Activated CD4-positive, alpha-beta T cell treated with anti-CD3 and anti-CD28 coated beads, Interleukin-2, amount 50 U/mL, for 24 hours (primary cell): ENCODE results near the gene MYL5.
"Not testable (repeated sequence)": the region's sequence is repeated elsewhere in the genome, so short reads cannot be mapped to it uniquely, and the experiment has no call there.

Experiments used
- DNase-seq, 2 donors: peaks; one replicate each; pipeline ENCODE4 v3.0.0-alpha.2; 2020; ENCODE audit warnings: low read depth in 1 of 2, low spot score in 1 of 2

The MYL5 gene

GRCh38 chr4:705278-706082 lies 31.1 kb downstream of the MYL5 start, which contains the start of gene PCGF3:
PCGF3 (plus strand) TSS chr4:705832; CDS start chr4:733681, 27,849 bp downstream.
- peak; percentile 94 to 97 for DNase-seq

DNA sequence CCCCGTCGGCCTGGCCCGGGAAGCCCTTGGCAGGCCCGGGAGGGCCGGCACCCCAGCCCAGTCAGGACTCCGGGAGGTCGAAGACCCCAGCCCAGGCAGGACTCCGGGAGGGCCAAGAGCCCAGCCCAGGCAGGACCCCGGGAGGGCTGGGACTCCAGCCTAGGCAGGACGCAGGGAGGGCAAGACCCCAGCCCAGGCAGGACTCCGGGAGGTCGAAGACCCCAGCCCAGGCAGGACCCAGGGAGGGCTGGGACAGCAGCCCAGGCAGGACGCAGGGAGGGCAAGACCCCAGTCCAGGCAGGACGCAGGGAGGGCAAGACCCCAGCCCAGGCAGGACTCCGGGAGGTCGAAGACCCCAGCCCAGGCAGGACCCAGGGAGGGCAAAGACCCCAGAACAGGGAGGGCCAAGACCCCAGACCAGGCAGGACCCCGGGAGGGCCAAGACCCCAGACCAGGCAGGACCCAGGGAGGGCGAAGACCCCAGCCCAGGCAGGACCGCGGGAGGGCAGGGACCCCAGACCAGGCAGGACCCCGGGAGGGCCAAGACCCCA lies 31.8 kb downstream of the MYL5 start:
- DNase-seq = not testable (repeated sequence)

DNA sequence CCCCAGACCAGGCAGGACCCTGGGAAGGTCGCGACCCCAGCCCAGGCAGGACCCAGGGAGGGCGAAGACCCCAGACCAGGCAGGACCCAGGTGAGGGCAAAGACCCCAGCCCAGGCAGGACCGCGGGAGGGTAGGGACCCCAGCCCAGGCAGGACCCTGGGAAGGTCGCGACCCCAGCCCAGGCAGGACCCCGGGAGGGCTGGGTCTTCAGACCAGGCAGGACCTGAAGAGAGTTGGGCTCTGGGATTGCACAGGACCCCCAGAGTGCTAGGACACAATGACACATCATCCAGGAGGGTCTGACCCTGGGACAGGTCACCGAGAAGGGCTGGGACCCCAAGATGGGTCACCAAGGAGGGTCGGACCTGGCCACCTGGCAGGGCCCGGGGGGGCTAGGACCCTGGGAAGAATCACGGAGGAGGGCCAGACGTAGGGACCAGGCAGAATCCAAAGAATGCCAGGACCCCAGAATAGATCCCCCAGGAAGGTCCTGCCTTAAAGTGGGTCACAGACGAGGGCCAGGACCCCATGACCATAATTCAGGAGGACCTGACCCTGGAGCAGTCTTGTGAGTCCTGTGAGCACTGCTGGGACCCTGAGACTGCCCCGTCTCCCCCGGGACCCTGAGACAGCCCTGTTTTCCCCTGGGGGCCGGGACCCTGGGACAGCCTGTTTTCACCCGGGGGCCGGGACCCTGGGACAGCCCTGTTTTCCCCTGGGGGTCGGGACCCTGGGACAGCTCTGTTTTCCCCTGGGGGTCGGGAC lies 32.7 kb downstream of the MYL5 start:
- no peak for DNase-seq

GRCh38 chr4:707929-708630 lies 33.7 kb downstream of the MYL5 start:
- DNase-seq = no peak

GRCh38 chr4:708631-708933 lies 34.2 kb downstream of the MYL5 start:
- no peak for DNase-seq

GRCh38 chr4:709348-709747 lies 35.0 kb downstream of the MYL5 start:
- DNase-seq = no peak

DNA sequence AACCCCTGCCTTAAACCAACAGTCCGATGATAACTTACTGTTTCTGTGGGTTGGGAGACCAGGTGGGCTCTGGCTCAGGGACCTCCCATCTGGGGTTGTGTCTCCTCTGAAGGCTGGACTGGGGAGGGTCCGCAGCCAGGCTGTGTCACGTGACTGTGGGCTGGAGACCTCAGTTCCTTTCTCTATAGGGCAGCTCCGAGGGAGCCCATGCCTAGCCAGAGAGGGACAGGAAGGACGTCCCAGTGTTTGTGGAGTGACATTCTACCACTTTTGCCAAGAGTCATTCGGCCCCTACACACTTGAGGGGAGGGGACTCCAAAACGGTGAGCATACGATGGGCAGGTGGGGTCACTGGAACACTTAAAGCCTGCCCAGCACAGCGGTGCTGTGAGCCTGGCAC lies 35.8 kb downstream of the MYL5 start:
- DNase-seq = no peak

- DNase-seq = no peak
Measured at GRCh38 chr4:710916-711315, 36.6 kb downstream of the MYL5 start.

- no peak for DNase-seq
Measured at GRCh38 chr4:712093-712492, 37.8 kb downstream of the MYL5 start.

DNA sequence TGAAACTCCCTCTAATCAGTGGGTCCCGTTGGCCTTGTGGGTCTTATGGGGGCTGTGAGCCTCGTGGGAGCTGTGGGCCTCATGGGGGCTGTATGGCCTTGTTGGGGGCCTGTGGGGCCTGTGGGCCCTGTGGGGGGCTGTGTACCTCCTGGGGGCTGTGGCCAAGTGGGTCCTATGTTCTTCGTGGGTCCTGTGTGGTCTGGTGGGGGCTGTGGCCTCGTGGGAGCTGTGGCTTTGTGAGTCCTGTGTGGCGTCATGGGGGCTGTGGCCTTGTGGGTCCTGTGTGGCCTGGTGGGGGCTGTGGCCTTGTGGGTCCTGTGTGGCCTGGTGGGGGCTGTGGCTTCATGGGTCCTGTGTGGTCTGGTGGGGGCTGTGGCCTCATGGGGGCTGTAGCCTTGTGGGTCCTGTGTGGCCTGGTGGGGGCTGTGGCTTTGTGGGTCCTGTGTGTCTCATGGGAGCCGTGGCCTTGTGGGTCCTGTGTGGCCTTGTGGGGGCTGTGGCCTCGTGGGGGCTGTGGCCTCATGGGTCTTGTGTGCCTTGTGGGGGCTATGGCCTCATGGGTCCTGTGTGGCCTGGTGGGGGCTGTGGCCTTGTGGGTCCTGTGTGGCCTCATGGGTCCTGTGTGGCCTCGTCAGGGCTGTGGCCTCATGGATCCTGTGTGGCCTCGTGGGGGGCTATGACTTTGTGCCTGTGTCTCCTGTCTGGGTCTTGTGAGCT lies 38.7 kb downstream of the MYL5 start:
- DNase-seq = no peak

DNA sequence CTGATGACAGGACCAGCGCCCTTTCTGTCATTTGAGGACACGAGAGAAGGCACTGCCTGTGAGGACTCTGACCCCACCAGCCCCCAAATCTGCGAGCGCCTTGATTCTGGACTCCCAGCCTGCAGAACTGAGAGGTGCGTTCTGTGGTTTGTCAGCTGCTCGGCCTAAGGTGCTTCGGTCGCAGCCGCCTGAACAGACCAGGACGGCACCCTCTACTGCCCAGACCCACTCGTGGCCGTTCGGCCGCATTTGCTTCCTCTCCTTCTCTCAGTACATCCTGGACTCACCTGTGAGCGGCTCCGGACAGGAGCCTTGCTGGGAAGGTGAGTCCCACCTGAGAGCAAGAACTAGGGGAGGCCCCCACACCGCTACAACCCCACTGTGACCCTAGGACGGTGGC lies 39.7 kb downstream of the MYL5 start:
- no peak for DNase-seq

- no peak for DNase-seq
Measured at GRCh38 chr4:717601-718320, 43.4 kb downstream of the MYL5 start.

GRCh38 chr4:718460-718859 lies 44.1 kb downstream of the MYL5 start:
- DNase-seq = no peak

- DNase-seq = no peak
Measured at GRCh38 chr4:720111-720860, 45.9 kb downstream of the MYL5 start.

GRCh38 chr4:721261-722168 lies 47.2 kb downstream of the MYL5 start:
- DNase-seq = no peak

- no peak for DNase-seq
Measured at GRCh38 chr4:722169-722725, 47.9 kb downstream of the MYL5 start.

DNA sequence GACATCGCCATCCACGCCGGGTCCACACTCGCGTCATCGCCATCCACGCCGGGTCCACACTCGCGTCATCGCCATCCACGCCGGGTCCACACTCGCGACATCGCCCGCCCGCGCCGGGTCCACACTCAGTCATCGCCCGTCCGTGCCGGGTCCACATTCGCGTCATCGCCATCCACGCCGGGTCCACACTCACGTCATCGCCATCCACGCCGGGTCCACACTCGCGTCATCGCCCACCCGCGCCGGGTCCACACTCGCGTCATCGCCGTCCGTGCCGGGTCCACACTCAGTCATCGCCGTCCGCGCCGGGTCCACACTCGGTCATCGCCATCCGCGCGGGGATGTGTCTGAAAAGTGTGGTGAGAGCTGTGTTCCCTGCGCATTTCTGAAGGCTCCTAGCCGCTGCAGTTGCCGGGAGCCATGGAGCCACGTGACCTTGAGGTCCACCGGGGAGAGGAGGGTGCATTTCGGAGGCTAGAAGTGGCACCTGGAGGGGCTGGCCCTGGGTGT lies 48.6 kb downstream of the MYL5 start:
- DNase-seq = no peak
